ENCODE results near the gene SZT2.

SZT2 gene

GRCh38 chr1:43351421-43352350, 38.0 kb upstream of the SZT2 start:
- no peaks in the 10 kb centered on the region for H3K9me3 ChIP-seq (ENCODE audit: insufficient read depth, low read length, severe bottlenecking)
- ATAC-seq (ENCODE audit: insufficient read depth, low read depth) (no peak), DNase-seq (no peak)
- H2AFZ ChIP-seq (ENCODE audit: low read depth, low read length) = no peak overlapping the region
- no peaks in the 10 kb centered on the region for H3K36me3 ChIP-seq (ENCODE audit: insufficient read depth, low read length)
- H3K9ac ChIP-seq (ENCODE audit: low read depth, low read length) = no peak overlapping the region
- no peaks in the 10 kb centered on the region for H3K79me2 ChIP-seq (ENCODE audit: insufficient read depth, low read length)
- H3K4me2 ChIP-seq (ENCODE audit: insufficient read depth, low read length) = no peak overlapping the region
- H4K20me1 ChIP-seq (ENCODE audit: insufficient read depth, low read length) = no peaks in the 10 kb centered on the region
- no peak overlapping the region for H3K4me3 ChIP-seq (ENCODE audit: low read depth in 1 of 2, low read length in 2 of 2)
- no peaks in the 10 kb centered on the region for H3K4me1 ChIP-seq (ENCODE audit: insufficient read depth, low read length)
- no peak for TF ChIP-seq CTCF (IDR thresholded peaks at IDR 0.05; ENCODE audit: borderline replicate concordance, extremely low read depth, low read length, poor library complexity, severe bottlenecking)
- no peak for TF ChIP-seq EZH2 (IDR thresholded peaks at IDR 0.05; ENCODE audit: borderline replicate concordance, low read depth, low read length, severe bottlenecking)
- H3K27ac ChIP-seq (ENCODE audit: low read length) = no peak overlapping the region
- H3K27me3 ChIP-seq (ENCODE audit: insufficient read depth, low read length, poor library complexity) = no peaks in the 10 kb centered on the region

GRCh38 chr1:43352351-43352705, 37.4 kb upstream of the SZT2 start:
- DNase-seq (no peak), ATAC-seq (ENCODE audit: insufficient read depth, low read depth) (no peak)
- TF ChIP-seq CTCF (IDR thresholded peaks at IDR 0.05; ENCODE audit: borderline replicate concordance, extremely low read depth, low read length, poor library complexity, severe bottlenecking) (no peak), EZH2 (IDR thresholded peaks at IDR 0.05; ENCODE audit: borderline replicate concordance, low read depth, low read length, severe bottlenecking) (no peak)
- Histone ChIP-seq H3K4me2 (ENCODE audit: insufficient read depth, low read length) (no peak overlapping the region), H3K9me3 (ENCODE audit: insufficient read depth, low read length, severe bottlenecking) (no peaks in the 10 kb centered on the region), H3K27ac (ENCODE audit: low read length) (no peak overlapping the region), H4K20me1 (ENCODE audit: insufficient read depth, low read length) (no peaks in the 10 kb centered on the region), H3K36me3 (ENCODE audit: insufficient read depth, low read length) (no peaks in the 10 kb centered on the region), H3K4me1 (ENCODE audit: insufficient read depth, low read length) (no peaks in the 10 kb centered on the region), H3K27me3 (ENCODE audit: insufficient read depth, low read length, poor library complexity) (no peaks in the 10 kb centered on the region), H3K4me3 (ENCODE audit: low read depth in 1 of 2, low read length in 2 of 2) (no peak overlapping the region), H3K79me2 (ENCODE audit: insufficient read depth, low read length) (no peaks in the 10 kb centered on the region), H2AFZ (ENCODE audit: low read depth, low read length) (no peak overlapping the region), H3K9ac (ENCODE audit: low read depth, low read length) (no peak overlapping the region)

GRCh38 chr1:43352881-43353280, 36.8 kb upstream of the SZT2 start:
- no peak for DNase-seq
- peak; percentile 44; the same call in 1 of the 3 replicates for ATAC-seq (ENCODE audit: insufficient read depth, low read depth)
- Histone ChIP-seq H3K4me3 (ENCODE audit: low read depth in 1 of 2, low read length in 2 of 2) (no peak overlapping the region), H3K9ac (ENCODE audit: low read depth, low read length) (no peak overlapping the region), H3K27ac (ENCODE audit: low read length) (no peak overlapping the region), H3K4me1 (ENCODE audit: insufficient read depth, low read length) (peaks cover 3% of the 10 kb centered on the region), H3K27me3 (ENCODE audit: insufficient read depth, low read length, poor library complexity) (no peaks in the 10 kb centered on the region), H2AFZ (ENCODE audit: low read depth, low read length) (peak overlapping the region; percentile 27; the same call in 1 of the 2 replicates), H3K9me3 (ENCODE audit: insufficient read depth, low read length, severe bottlenecking) (no peaks in the 10 kb centered on the region), H4K20me1 (ENCODE audit: insufficient read depth, low read length) (no peaks in the 10 kb centered on the region), H3K36me3 (ENCODE audit: insufficient read depth, low read length) (no peaks in the 10 kb centered on the region), H3K79me2 (ENCODE audit: insufficient read depth, low read length) (peaks cover 2% of the 10 kb centered on the region), H3K4me2 (ENCODE audit: insufficient read depth, low read length) (no peak overlapping the region)
- TF ChIP-seq EZH2 (IDR thresholded peaks at IDR 0.05; ENCODE audit: borderline replicate concordance, low read depth, low read length, severe bottlenecking) (no peak), CTCF (IDR thresholded peaks at IDR 0.05; ENCODE audit: borderline replicate concordance, extremely low read depth, low read length, poor library complexity, severe bottlenecking) (no peak)
